ENCODE data around the gene CLDN4. TPM values are rescaled to one million over a fixed set of nuclear protein-coding genes. Genes with fewer than 3 reads are reported as not detected.

Gene CLDN4
- total and polyA plus RNA-seq, 2 experiments from 2014 or later = 11.6 to 19.4 TPM

DNA sequence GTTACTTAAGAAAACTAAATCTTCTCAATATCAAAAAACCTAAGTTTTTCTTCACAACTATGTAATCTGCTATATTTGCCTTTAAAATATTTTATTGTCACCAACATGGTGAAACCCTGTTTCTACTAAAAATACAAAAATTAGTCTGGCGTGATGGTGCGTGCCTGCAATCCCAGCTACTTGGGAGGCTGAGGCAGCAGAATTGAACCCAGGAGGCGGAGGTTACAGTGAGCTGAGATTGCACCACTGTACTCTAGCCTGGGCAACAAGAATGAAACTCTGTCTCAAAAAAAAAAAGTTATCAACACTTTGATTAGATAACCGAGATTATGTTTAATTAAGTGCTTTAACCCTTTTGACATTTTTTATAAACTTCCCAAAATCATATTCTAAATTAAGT is 28.3 kb upstream of the CLDN4 start (continued):
- no peak for TF ChIP-seq NANOG (IDR thresholded peaks at IDR 0.05; ENCODE audit: borderline replicate concordance)
- TF ChIP-seq STAT1 (IDR thresholded peaks at IDR 0.05; ENCODE audit: unreplicated experiment) = no peak
- TF ChIP-seq JUNB (IDR thresholded peaks at IDR 0.05; ENCODE audit: unreplicated experiment) = no peak
- TF ChIP-seq ZNF114 (CRISPR knock-in tag; IDR thresholded peaks at IDR 0.05) = no peak

GRCh38 chr7:73809467-73809951 is 21.3 kb upstream of the CLDN4 start:
- peaks cover 2% of the 10 kb centered on the region for H3K4me1 Mint-ChIP-seq
- Histone ChIP-seq H4K20me1 (replicated peaks; ENCODE audit: insufficient read depth) (no peaks in the 10 kb centered on the region), H3K4me2 (no peak overlapping the region), H3K36me3 (ENCODE audit: insufficient read depth) (no peaks in the 10 kb centered on the region), H3K27me3 (ENCODE audit: insufficient read depth) (no peaks in the 10 kb centered on the region), H3K9me2 (ENCODE audit: insufficient read depth) (no peaks in the 10 kb centered on the region), H3F3A (replicated peaks; ENCODE audit: low read depth) (no peaks in the 10 kb centered on the region), H2AFZ (no peak overlapping the region), H3K27ac (ENCODE audit: low read depth) (no peak overlapping the region), H3K79me2 (replicated peaks; ENCODE audit: insufficient read depth) (no peaks in the 10 kb centered on the region), H3K4me3 (no peak overlapping the region), H3K4me1 (ENCODE audit: insufficient read depth) (no peaks in the 10 kb centered on the region)
- H3K27me3 Mint-ChIP-seq (ENCODE audit: insufficient read depth, low read depth, poor library complexity) = peaks cover 16% of the 10 kb centered on the region
- DNase-seq (ENCODE audit: low spot score) = no peak
- H3K9me3 Mint-ChIP-seq = peaks cover 2% of the 10 kb centered on the region; the same call in 1 of the 3 replicates
- no peak overlapping the region for H3K4me3 Mint-ChIP-seq
- no peaks in the 10 kb centered on the region for H3K36me3 Mint-ChIP-seq (ENCODE audit: low read depth)
- TF ChIP-seq ZNF114 (CRISPR knock-in tag; IDR thresholded peaks at IDR 0.05) = no peak
- TF ChIP-seq, protein P1, sequence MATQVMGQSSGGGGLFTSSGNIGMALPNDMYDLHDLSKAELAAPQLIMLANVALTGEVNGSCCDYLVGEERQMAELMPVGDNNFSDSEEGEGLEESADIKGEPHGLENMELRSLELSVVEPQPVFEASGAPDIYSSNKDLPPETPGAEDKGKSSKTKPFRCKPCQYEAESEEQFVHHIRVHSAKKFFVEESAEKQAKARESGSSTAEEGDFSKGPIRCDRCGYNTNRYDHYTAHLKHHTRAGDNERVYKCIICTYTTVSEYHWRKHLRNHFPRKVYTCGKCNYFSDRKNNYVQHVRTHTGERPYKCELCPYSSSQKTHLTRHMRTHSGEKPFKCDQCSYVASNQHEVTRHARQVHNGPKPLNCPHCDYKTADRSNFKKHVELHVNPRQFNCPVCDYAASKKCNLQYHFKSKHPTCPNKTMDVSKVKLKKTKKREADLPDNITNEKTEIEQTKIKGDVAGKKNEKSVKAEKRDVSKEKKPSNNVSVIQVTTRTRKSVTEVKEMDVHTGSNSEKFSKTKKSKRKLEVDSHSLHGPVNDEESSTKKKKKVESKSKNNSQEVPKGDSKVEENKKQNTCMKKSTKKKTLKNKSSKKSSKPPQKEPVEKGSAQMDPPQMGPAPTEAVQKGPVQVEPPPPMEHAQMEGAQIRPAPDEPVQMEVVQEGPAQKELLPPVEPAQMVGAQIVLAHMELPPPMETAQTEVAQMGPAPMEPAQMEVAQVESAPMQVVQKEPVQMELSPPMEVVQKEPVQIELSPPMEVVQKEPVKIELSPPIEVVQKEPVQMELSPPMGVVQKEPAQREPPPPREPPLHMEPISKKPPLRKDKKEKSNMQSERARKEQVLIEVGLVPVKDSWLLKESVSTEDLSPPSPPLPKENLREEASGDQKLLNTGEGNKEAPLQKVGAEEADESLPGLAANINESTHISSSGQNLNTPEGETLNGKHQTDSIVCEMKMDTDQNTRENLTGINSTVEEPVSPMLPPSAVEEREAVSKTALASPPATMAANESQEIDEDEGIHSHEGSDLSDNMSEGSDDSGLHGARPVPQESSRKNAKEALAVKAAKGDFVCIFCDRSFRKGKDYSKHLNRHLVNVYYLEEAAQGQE (IDR thresholded peaks at IDR 0.05; ENCODE audit: unreplicated experiment) = no peak
- no peak for TF ChIP-seq ZNF331 (CRISPR knock-in tag; IDR thresholded peaks at IDR 0.05; ENCODE audit: low read depth)
- TF ChIP-seq, protein P2, sequence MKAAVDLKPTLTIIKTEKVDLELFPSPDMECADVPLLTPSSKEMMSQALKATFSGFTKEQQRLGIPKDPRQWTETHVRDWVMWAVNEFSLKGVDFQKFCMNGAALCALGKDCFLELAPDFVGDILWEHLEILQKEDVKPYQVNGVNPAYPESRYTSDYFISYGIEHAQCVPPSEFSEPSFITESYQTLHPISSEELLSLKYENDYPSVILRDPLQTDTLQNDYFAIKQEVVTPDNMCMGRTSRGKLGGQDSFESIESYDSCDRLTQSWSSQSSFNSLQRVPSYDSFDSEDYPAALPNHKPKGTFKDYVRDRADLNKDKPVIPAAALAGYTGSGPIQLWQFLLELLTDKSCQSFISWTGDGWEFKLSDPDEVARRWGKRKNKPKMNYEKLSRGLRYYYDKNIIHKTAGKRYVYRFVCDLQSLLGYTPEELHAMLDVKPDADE (IDR thresholded peaks at IDR 0.05) = no peak
- TF ChIP-seq JUNB (IDR thresholded peaks at IDR 0.05; ENCODE audit: unreplicated experiment) = no peak
- no peak for TF ChIP-seq NANOG (IDR thresholded peaks at IDR 0.05; ENCODE audit: borderline replicate concordance)
- TF ChIP-seq STAT1 (IDR thresholded peaks at IDR 0.05; ENCODE audit: unreplicated experiment) = no peak
- TF ChIP-seq, protein P3, sequence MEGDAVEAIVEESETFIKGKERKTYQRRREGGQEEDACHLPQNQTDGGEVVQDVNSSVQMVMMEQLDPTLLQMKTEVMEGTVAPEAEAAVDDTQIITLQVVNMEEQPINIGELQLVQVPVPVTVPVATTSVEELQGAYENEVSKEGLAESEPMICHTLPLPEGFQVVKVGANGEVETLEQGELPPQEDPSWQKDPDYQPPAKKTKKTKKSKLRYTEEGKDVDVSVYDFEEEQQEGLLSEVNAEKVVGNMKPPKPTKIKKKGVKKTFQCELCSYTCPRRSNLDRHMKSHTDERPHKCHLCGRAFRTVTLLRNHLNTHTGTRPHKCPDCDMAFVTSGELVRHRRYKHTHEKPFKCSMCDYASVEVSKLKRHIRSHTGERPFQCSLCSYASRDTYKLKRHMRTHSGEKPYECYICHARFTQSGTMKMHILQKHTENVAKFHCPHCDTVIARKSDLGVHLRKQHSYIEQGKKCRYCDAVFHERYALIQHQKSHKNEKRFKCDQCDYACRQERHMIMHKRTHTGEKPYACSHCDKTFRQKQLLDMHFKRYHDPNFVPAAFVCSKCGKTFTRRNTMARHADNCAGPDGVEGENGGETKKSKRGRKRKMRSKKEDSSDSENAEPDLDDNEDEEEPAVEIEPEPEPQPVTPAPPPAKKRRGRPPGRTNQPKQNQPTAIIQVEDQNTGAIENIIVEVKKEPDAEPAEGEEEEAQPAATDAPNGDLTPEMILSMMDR (conservative IDR thresholded peaks at IDR 0.05; ENCODE audit: low read depth in 2 of 2) = no peak
- no peak for TF ChIP-seq EZH2 (IDR thresholded peaks at IDR 0.05; ENCODE audit: low read depth, unreplicated experiment)
- TF ChIP-seq ZNF462 (CRISPR knock-in tag; IDR thresholded peaks at IDR 0.05) = no peak
- no peak for TF ChIP-seq POLR2AphosphoS5 (IDR thresholded peaks at IDR 0.05; ENCODE audit: low read depth)
- no peak for TF ChIP-seq EZH2phosphoT487 (IDR thresholded peaks at IDR 0.05; ENCODE audit: unreplicated experiment)
- no peak for TF ChIP-seq CREB1 (CRISPR knock-in tag; IDR thresholded peaks at IDR 0.05; ENCODE audit: low read depth)
- H3K27ac Mint-ChIP-seq = no peak overlapping the region
- no peak for ATAC-seq
